GM19351 (cell line): ENCODE results near the gene TPO.

Source experiments
- ATAC-seq: cut with Tn5 transposase; IDR thresholded peaks from one replicate; pipeline ENCODE4 v1.9.1; 2021; ENCODE audit warnings: mild to moderate bottlenecking, moderate library complexity; ENCODE audit not compliant: unreplicated experiment

Gene TPO

GRCh38 chr2:1440581-1440980, 27.3 kb downstream of the TPO start:
- no peak for ATAC-seq

- no peak for ATAC-seq
Measured at GRCh38 chr2:1446301-1446700, 33.0 kb downstream of the TPO start.

GRCh38 chr2:1448009-1448408, 34.7 kb downstream of the TPO start:
- ATAC-seq, result no peak

- ATAC-seq, result no peak
Measured at GRCh38 chr2:1450915-1451314, 37.7 kb downstream of the TPO start.

GRCh38 chr2:1451422-1451821, 38.2 kb downstream of the TPO start:
- no peak for ATAC-seq

- no peak for ATAC-seq
Measured at GRCh38 chr2:1453561-1453960, 40.3 kb downstream of the TPO start.

- ATAC-seq, result no peak
Measured at GRCh38 chr2:1454346-1454745, 41.1 kb downstream of the TPO start.

- ATAC-seq, result no peak
Measured at GRCh38 chr2:1455466-1455865, 42.2 kb downstream of the TPO start.

- ATAC-seq, result no peak
Measured at GRCh38 chr2:1458432-1458831, 45.2 kb downstream of the TPO start.

GRCh38 chr2:1459727-1460126, 46.5 kb downstream of the TPO start:
- no peak for ATAC-seq

GRCh38 chr2:1460851-1461418, 47.7 kb downstream of the TPO start:
- no peak for ATAC-seq

- no peak for ATAC-seq
Measured at GRCh38 chr2:1461507-1462390, 48.5 kb downstream of the TPO start.

- ATAC-seq, result no peak
Measured at GRCh38 chr2:1462994-1463393, 49.7 kb downstream of the TPO start.

- ATAC-seq, result no peak
Measured at GRCh38 chr2:1472350-1472749, 59.1 kb downstream of the TPO start.

- no peak for ATAC-seq
Measured at GRCh38 chr2:1476617-1477195, 63.4 kb downstream of the TPO start.

GRCh38 chr2:1477196-1478040, 64.2 kb downstream of the TPO start:
- no peak for ATAC-seq

- ATAC-seq, result no peak
Measured at GRCh38 chr2:1478311-1479305, 65.3 kb downstream of the TPO start.

- ATAC-seq, result no peak
Measured at GRCh38 chr2:1479346-1479745, 66.1 kb downstream of the TPO start.

GRCh38 chr2:1480671-1481076, 67.4 kb downstream of the TPO start:
- no peak for ATAC-seq
